PFSK-1 (cell line): ENCODE data around the gene PCBP3.

ENCODE experiments used
- POLR2AphosphoS5 ChIP-seq: IDR thresholded peaks from 2 replicates; pipeline ENCODE4 v1.6.1; 2012; ENCODE audit warnings: low read depth, mild to moderate bottlenecking, control low read depth, low read length, moderate library complexity
- REST ChIP-seq, 2 experiments: IDR thresholded peaks; 2 replicates each; pipeline versions ENCODE4 v1.6.1 to v1.8.0; 2011 to 2012; ENCODE audit warnings: low read depth in 2 of 2, low read length in 2 of 2, control low read depth in 1 of 2, inconsistent platforms in 1 of 2, mild to moderate bottlenecking in 1 of 2, moderate library complexity in 1 of 2; ENCODE audit not compliant: insufficient read depth in 1 of 2
- TAF1 ChIP-seq: IDR thresholded peaks from 2 replicates; pipeline ENCODE4 v1.6.1; 2012; ENCODE audit warnings: low read length, control low read depth, borderline replicate concordance; ENCODE audit not compliant: insufficient read depth

GRCh38 chr21:45834821-45835293 is 191.3 kb downstream of the PCBP3 start:
- TF ChIP-seq TAF1 (no peak), REST (IDR thresholded peaks at IDR 0.05; ENCODE audit: insufficient read depth in 1 of 2, low read depth in 2 of 2, low read length in 2 of 2) (no peak), POLR2AphosphoS5 (no peak)
